IMR-90 (cell line): ENCODE results near the gene DNAJC7. TPM values are rescaled to one million over a fixed set of nuclear protein-coding genes. Genes with fewer than 3 reads are reported as not detected.
"Not testable (repeated sequence)": the region's sequence is repeated elsewhere in the genome, so short reads cannot be mapped to it uniquely, and the experiment has no call there.

Experiments
- ATAC-seq: fragments of 200-7000 bp; cut with Tn5 transposase; 2 replicates; pipeline ENCODE4 v1.9.1; 2020; ENCODE audit warnings: low read depth, mild to moderate bottlenecking, moderate library complexity
- BruUV-seq: library from RNA; stranded (reverse); fragments of 400-500 nt; replicated peaks from 2 replicates; lab custom pipeline; 2021; lab: Mats Ljungman, UMichigan
- CTCF ChIA-PET: fragments of 300-600 bp; formaldehyde crosslinking; extraction: SDS; loops from one replicate; lab custom pipeline; 2021; ENCODE audit warnings: antibody characterized with exemption; lab: Yijun Ruan, JAX
- POLR2A ChIA-PET: fragments of 300-600 bp; sonication (Branson Sonifier 250); formaldehyde crosslinking; loops from one replicate; lab custom pipeline; 2022; ENCODE audit warnings: antibody characterized with exemption; ENCODE audit not compliant: unreplicated experiment; lab: Charles Lee
- DNase-seq: peaks from one replicate; pipeline ENCODE4 v3.0.0; 2013
- H2AFZ ChIP-seq: replicated peaks from 2 replicates; pipeline ENCODE3; 2013; ENCODE audit warnings: low read length, mild to moderate bottlenecking; ENCODE audit not compliant: poor library complexity
- H2AK5ac ChIP-seq: 2 replicates; pipeline ENCODE4 v1.6.1; 2013; ENCODE audit warnings: low read depth, low read length, inconsistent platforms
- H2AK9ac ChIP-seq: replicated peaks from 2 replicates; pipeline ENCODE3; 2013; ENCODE audit warnings: mild to moderate bottlenecking, low read depth, low read length, moderate library complexity; ENCODE audit not compliant: poor library complexity
- H2BK120ac ChIP-seq: 2 replicates; pipeline ENCODE4 v1.6.1; 2013; ENCODE audit warnings: low read depth, low read length, inconsistent platforms
- H2BK15ac ChIP-seq: 3 replicates; pipeline ENCODE4 v1.6.1; 2013; ENCODE audit warnings: low read depth, low read length, inconsistent platforms
- H2BK20ac ChIP-seq: 2 replicates; pipeline ENCODE4 v1.6.1; 2013; ENCODE audit warnings: low read depth, mild to moderate bottlenecking, inconsistent platforms, low read length, moderate library complexity
- H2BK5ac ChIP-seq: 2 replicates; pipeline ENCODE4 v1.6.1; 2013; ENCODE audit warnings: mild to moderate bottlenecking, low read depth, low read length, inconsistent platforms; ENCODE audit not compliant: poor library complexity, severe bottlenecking
- H3K14ac ChIP-seq: replicated peaks from 2 replicates; pipeline ENCODE4 v1.6.1; 2013; ENCODE audit warnings: low read depth, low read length, inconsistent platforms
- H3K18ac ChIP-seq: 2 replicates; pipeline ENCODE4 v1.6.1; 2013; ENCODE audit warnings: low read depth, low read length, control low read depth
- H3K23ac ChIP-seq: 2 replicates; pipeline ENCODE4 v1.6.1; 2013; ENCODE audit warnings: low read depth, low read length, inconsistent platforms
- H3K27ac ChIP-seq: 2 replicates; pipeline ENCODE4 v1.5.1; 2013; ENCODE audit warnings: mild to moderate bottlenecking, control low read depth, low read length; ENCODE audit not compliant: insufficient read depth
- H3K27me3 ChIP-seq: 2 replicates; pipeline ENCODE4 v1.6.1; 2013; ENCODE audit warnings: low read length; ENCODE audit not compliant: control insufficient read depth, insufficient read depth
- H3K36me3 ChIP-seq: 2 replicates; pipeline ENCODE4 v1.6.1; 2013; ENCODE audit warnings: low read length, mixed read lengths; ENCODE audit not compliant: control insufficient read depth, insufficient read depth
- H3K4ac ChIP-seq: 2 replicates; pipeline ENCODE4 v1.6.1; 2013; ENCODE audit warnings: low read depth, low read length, inconsistent platforms
- H3K4me1 ChIP-seq: 2 replicates; pipeline ENCODE4 v1.6.1; 2013; ENCODE audit warnings: low read length, mixed read lengths; ENCODE audit not compliant: control insufficient read depth, insufficient read depth
- H3K4me2 ChIP-seq: 2 replicates; pipeline ENCODE4 v1.6.1; 2013; ENCODE audit warnings: low read depth, mild to moderate bottlenecking, control low read depth, low read length, moderate library complexity
- H3K4me3 ChIP-seq: 2 replicates; pipeline ENCODE4 v1.5.1; 2013; ENCODE audit warnings: low read depth, mild to moderate bottlenecking, control low read depth, low read length, moderate library complexity; ENCODE audit not compliant: insufficient read depth
- H3K56ac ChIP-seq: 2 replicates; pipeline ENCODE4 v1.6.1; 2013; ENCODE audit warnings: low read length, inconsistent platforms; ENCODE audit not compliant: insufficient read depth; ENCODE audit errors: extremely low read depth
- H3K79me1 ChIP-seq, 2 experiments: 2 replicates each; pipeline ENCODE4 v1.6.1; 2013; ENCODE audit warnings: low read length in 2 of 2, inconsistent platforms in 1 of 2, low read depth in 1 of 2
- H3K9ac ChIP-seq: 2 replicates; pipeline ENCODE4 v1.6.1; 2013; ENCODE audit warnings: low read depth, low read length, control low read depth
- H3K9me1 ChIP-seq: 2 replicates; pipeline ENCODE4 v1.6.1; 2013; ENCODE audit warnings: low read length, inconsistent platforms; ENCODE audit not compliant: insufficient read depth
- H3K9me3 ChIP-seq: 2 replicates; pipeline ENCODE4 v1.6.1; 2013; ENCODE audit warnings: low read length; ENCODE audit not compliant: control insufficient read depth, insufficient read depth
- H4K20me1 ChIP-seq: 2 replicates; pipeline ENCODE4 v1.6.1; 2013; ENCODE audit warnings: low read length, inconsistent platforms; ENCODE audit not compliant: insufficient read depth
- H4K5ac ChIP-seq: 2 replicates; pipeline ENCODE4 v1.6.1; 2013; ENCODE audit warnings: mild to moderate bottlenecking, low read depth, low read length, control low read depth
- H4K8ac ChIP-seq, 2 experiments: 2 replicates each; pipeline ENCODE4 v1.6.1; 2013; ENCODE audit warnings: low read depth in 2 of 2, low read length in 2 of 2, control low read depth in 1 of 2, inconsistent platforms in 1 of 2
- H4K91ac ChIP-seq: 2 replicates; pipeline ENCODE4 v1.6.1; 2013; ENCODE audit warnings: low read depth, low read length, inconsistent platforms; ENCODE audit not compliant: insufficient read depth
- CEBPB ChIP-seq: IDR thresholded peaks from 2 replicates; pipeline ENCODE4 v1.6.1; 2012; ENCODE audit warnings: low read depth, low read length, improper control_type of control experiment
- WGBS, 2 experiments: methylation state at CpG; one replicate each; pipeline versions ENCODE4 v1.1.5 to v1.1.7; 2013; ENCODE audit warnings: missing lambda C conversion rate in 2 of 2; ENCODE audit not compliant: insufficient read length in 1 of 2; ENCODE audit errors: extremely low coverage in 2 of 2; 5-methylcytosine and 5-hydroxymethylcytosine counted together
- dilution Hi-C: fragments of 300-500 bp; cut with HindIII; formaldehyde crosslinking; loops from one replicate; pipeline ENCODE4 v1.14.3; 2018; ENCODE audit warnings: low sequenced_read_pairs; ENCODE audit not compliant: unreplicated experiment
- in situ Hi-C: fragments of 300-500 bp; cut with MboI; formaldehyde crosslinking; loops from 3 replicates; pipeline ENCODE4 v1.14.3; 2019; ENCODE audit warnings: low sequenced_read_pairs, inconsistent platforms, mixed read lengths
- intact Hi-C: fragments of 100-400 bp; cut with micrococcal nuclease; formaldehyde crosslinking; loops from 2 replicates; pipeline ENCODE4 v1.10.0; 2022
- polyA plus RNA-seq, 3 experiments: library from polyadenylated mRNA; depleted of rRNA; stranded (reverse); fragments of >200 nt; gene quantifications; 2 replicates each; pipeline ENCODE4 v1.2.3, GENCODE V29; 2012; ENCODE audit warnings: low replicate concordance in 1 of 3
- total RNA-seq: library from RNA; depleted of rRNA; stranded (reverse); fragments of >200 nt; gene quantifications from 2 replicates; pipeline ENCODE4 v1.2.3, GENCODE V29; 2012

The DNAJC7 gene
- total and polyA plus RNA-seq, 2 of the 4 experiments (the other 2 are of a cell fraction): 49.3 to 71.7 TPM

DNA sequence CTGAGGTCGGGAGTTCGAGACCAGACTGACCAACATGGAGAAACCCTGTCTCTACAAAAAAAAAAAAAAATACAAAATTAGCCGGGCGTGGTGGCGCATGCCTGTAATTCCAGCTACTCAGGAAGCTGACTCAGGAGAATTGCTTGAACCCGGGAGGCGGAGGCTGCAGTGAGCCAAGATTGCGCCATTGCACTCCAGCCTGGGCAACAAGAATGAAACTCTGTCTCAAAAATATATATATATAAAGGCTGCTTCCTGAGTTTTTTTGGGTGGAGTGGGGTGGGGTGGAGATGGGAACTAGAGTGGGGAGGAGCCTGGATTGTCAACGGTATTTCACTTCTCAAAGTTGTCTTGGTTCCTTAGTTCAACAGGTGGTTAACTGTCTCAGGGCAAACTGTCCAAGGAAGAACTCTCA, 7.0 kb downstream of the DNAJC7 start:
- H2AK5ac ChIP-seq, H3K4me2 ChIP-seq, H3K9me1 ChIP-seq, H3K9ac ChIP-seq, H3K56ac ChIP-seq, H3K4me3 ChIP-seq, H3K4ac ChIP-seq, BruUV-seq, dilution Hi-C loops, intact Hi-C loops, H2BK20ac ChIP-seq, H3K14ac ChIP-seq, H3K27ac ChIP-seq, DNase-seq, H2AFZ ChIP-seq, H3K4me1 ChIP-seq, H3K27me3 ChIP-seq, H2BK15ac ChIP-seq, H3K36me3 ChIP-seq, CTCF ChIA-PET, H4K91ac ChIP-seq, H2AK9ac ChIP-seq, H3K9me3 ChIP-seq, H3K23ac ChIP-seq, H4K5ac ChIP-seq, H3K18ac ChIP-seq, H2BK5ac ChIP-seq, in situ Hi-C loops, H2BK120ac ChIP-seq: not testable (repeated sequence)
- TF ChIP-seq CEBPB: 0 out of 2 replicates have a peak, but pooled peaks have one; percentile 23
- WGBS, 2 experiments: no CpG with 5 or more reads among the region's 9 CpGs
- H4K20me1 ChIP-seq: peaks cover 63% of the 10 kb centered on the region
- POLR2A ChIA-PET: interaction anchor here (0.6 kb wide), 1 partner anchor 305 kb away, joined by 5 read pairs; no protein-coding TSS in a partner anchor
- peak overlapping the region in 1 of 2 experiments; percentile 60; a peak in 3 of 4 replicates for H4K8ac ChIP-seq
- peaks cover 0 to 59% of the 10 kb centered on the region in 2 experiments; a peak in 2 of 4 replicates for H3K79me1 ChIP-seq
- peak; percentile 24; the same call in 1 of the 2 replicates for ATAC-seq
